ENCODE data around the gene KAT6B. TPM values are rescaled to one million over a fixed set of nuclear protein-coding genes. Genes with fewer than 3 reads are reported as not detected.

KAT6B gene
- total and polyA plus RNA-seq, 4 experiments from 2014 or later: 10.9 to 63.9 (median 52.4) TPM

- H3K27ac ChIP-seq (ENCODE audit: low read depth, low read length): no peak overlapping the region
- peaks cover 28 to 62% (median 47%) of the 10 kb centered on the region in 4 donors for H3K4me1 Mint-ChIP-seq
- no peak overlapping the region for H3K27ac Mint-ChIP-seq
- ChIA-PET POLR2A (ENCODE audit: partially characterized antibody) (no interaction called here), CTCF (ENCODE audit: partially characterized antibody) (no interaction called here)
- no peaks in the 10 kb centered on the region for H3K9me3 ChIP-seq (ENCODE audit: control insufficient read depth in 1 of 2, low read length in 2 of 2)
- peaks cover 13% of the 10 kb centered on the region for H3K4me1 ChIP-seq (ENCODE audit: insufficient read depth, low read length)
- intact Hi-C loops (cut with micrococcal nuclease): no loop called here
- H3K9me3 Mint-ChIP-seq: no peaks in the 10 kb centered on the region
- DNase-seq: no peak
- H3K4me3 ChIP-seq (ENCODE audit: low read length in 2 of 2): no peak overlapping the region
- no peaks in the 10 kb centered on the region for H3K27me3 ChIP-seq (ENCODE audit: insufficient read depth, low read length)
- H3K27me3 Mint-ChIP-seq: no peaks in the 10 kb centered on the region
- no peaks in the 10 kb centered on the region for H3K36me3 ChIP-seq (ENCODE audit: insufficient read depth, low read length)
- H3K36me3 Mint-ChIP-seq: peaks cover 0 to under 1% of the 10 kb centered on the region in 2 donors
- H3K4me3 Mint-ChIP-seq: no peak overlapping the region
Observed at GRCh38 chr10:74949034-74949832, 122.8 kb downstream of the KAT6B start.

- Histone ChIP-seq H3K36me3 (ENCODE audit: insufficient read depth, low read length) (no peaks in the 10 kb centered on the region), H3K4me3 (ENCODE audit: low read length in 2 of 2) (no peak overlapping the region), H3K27me3 (ENCODE audit: insufficient read depth, low read length) (no peaks in the 10 kb centered on the region), H3K27ac (ENCODE audit: low read depth, low read length) (no peak overlapping the region), H3K9me3 (ENCODE audit: control insufficient read depth in 1 of 2, low read length in 2 of 2) (no peaks in the 10 kb centered on the region), H3K4me1 (ENCODE audit: insufficient read depth, low read length) (peaks cover 13% of the 10 kb centered on the region)
- peak overlapping the region in 1 of 7 donors; percentile 25 for H3K27ac Mint-ChIP-seq
- intact Hi-C loops (cut with micrococcal nuclease): no loop called here
- CTCF ChIA-PET (ENCODE audit: partially characterized antibody): no interaction called here
- DNase-seq: no peak
- H3K4me3 Mint-ChIP-seq: no peak overlapping the region
- H3K27me3 Mint-ChIP-seq: no peaks in the 10 kb centered on the region
- H3K4me1 Mint-ChIP-seq: peaks cover 26 to 62% (median 49%) of the 10 kb centered on the region in 4 donors
- POLR2A ChIA-PET (ENCODE audit: partially characterized antibody): no interaction called here
- H3K9me3 Mint-ChIP-seq: no peaks in the 10 kb centered on the region
- H3K36me3 Mint-ChIP-seq: no peaks in the 10 kb centered on the region
Observed at GRCh38 chr10:74949843-74950765, 123.7 kb downstream of the KAT6B start.

DNA sequence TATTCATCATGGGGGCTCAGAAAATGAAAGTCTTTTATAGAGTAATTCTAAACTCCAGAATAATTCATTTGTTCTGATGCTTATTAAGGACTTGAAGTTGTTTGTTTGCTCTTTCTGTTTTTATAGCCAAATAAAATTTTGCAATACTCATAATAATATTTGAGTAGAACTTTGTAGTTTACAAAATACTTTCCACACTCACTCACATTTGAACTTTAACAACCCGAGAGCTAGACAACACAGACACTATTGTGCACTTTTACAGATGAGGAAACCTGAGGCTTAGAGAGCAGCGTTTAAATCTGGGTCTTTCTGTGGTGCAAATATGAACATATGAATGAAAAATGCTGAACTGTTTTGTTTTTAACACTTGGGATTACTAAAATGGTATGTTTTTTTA lies 126.8 kb downstream of the KAT6B start:
- peak overlapping the region in 2 of 7 donors; percentile 8 to 30 for H3K27ac Mint-ChIP-seq
- peaks cover 32 to 60% (median 43%) of the 10 kb centered on the region in 4 donors for H3K4me1 Mint-ChIP-seq
- CTCF ChIA-PET (ENCODE audit: partially characterized antibody): no interaction called here

DNA sequence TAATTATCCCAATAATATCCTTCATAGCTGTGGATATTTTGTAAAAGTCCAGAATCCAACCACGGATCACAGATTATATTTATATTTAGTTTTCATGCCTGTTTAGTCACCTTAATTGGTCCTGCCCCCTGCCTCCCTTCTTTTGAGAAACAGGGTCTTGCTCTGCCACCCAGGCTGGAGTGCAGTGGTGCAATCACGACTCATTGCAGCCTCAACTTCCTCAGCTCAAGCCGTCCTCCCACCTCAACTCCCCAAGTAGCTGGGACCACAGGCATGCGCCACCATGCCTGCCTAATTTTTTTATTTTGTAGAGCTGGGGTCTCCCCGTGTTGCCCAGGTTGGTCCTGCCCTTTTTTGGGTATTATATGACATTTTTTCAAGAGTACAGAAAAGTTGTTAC lies 129.4 kb downstream of the KAT6B start:
- Histone ChIP-seq H3K36me3 (ENCODE audit: insufficient read depth, low read length) (no peaks in the 10 kb centered on the region), H3K27ac (ENCODE audit: low read depth, low read length) (no peak overlapping the region), H3K9me3 (ENCODE audit: control insufficient read depth in 1 of 2, low read length in 2 of 2) (no peaks in the 10 kb centered on the region), H3K4me3 (ENCODE audit: low read length in 2 of 2) (no peak overlapping the region), H3K4me1 (ENCODE audit: insufficient read depth, low read length) (no peaks in the 10 kb centered on the region), H3K27me3 (ENCODE audit: insufficient read depth, low read length) (no peaks in the 10 kb centered on the region)
- CTCF ChIA-PET (ENCODE audit: partially characterized antibody): no interaction called here
- H3K27ac Mint-ChIP-seq: peak overlapping the region in 1 of 7 donors; percentile 44
- intact Hi-C loops (cut with micrococcal nuclease): no loop called here
- peaks cover 23 to 45% (median 33%) of the 10 kb centered on the region in 4 donors for H3K4me1 Mint-ChIP-seq
- no peaks in the 10 kb centered on the region for H3K9me3 Mint-ChIP-seq
- DNase-seq: no peak
- H3K36me3 Mint-ChIP-seq: peaks cover 2 to 3% of the 10 kb centered on the region in 2 donors
- POLR2A ChIA-PET (ENCODE audit: partially characterized antibody): no interaction called here
- no peaks in the 10 kb centered on the region for H3K27me3 Mint-ChIP-seq
- H3K4me3 Mint-ChIP-seq: no peak overlapping the region

More for the DNA sequence above, 126.8 kb downstream of the KAT6B start:
- POLR2A ChIA-PET (ENCODE audit: partially characterized antibody): no interaction called here
- intact Hi-C loops (cut with micrococcal nuclease): no loop called here
- Mint-ChIP-seq H3K4me3 (no peak overlapping the region), H3K36me3 (peaks cover 0 to 3% of the 10 kb centered on the region in 2 donors), H3K9me3 (no peaks in the 10 kb centered on the region), H3K27me3 (no peaks in the 10 kb centered on the region)
- no peaks in the 10 kb centered on the region for H3K9me3 ChIP-seq (ENCODE audit: control insufficient read depth in 1 of 2, low read length in 2 of 2)
- no peaks in the 10 kb centered on the region for H3K27me3 ChIP-seq (ENCODE audit: insufficient read depth, low read length)
- no peaks in the 10 kb centered on the region for H3K36me3 ChIP-seq (ENCODE audit: insufficient read depth, low read length)
- H3K4me3 ChIP-seq (ENCODE audit: low read length in 2 of 2): no peak overlapping the region
- H3K4me1 ChIP-seq (ENCODE audit: insufficient read depth, low read length): peaks cover 9% of the 10 kb centered on the region
- no peak for DNase-seq
- no peak overlapping the region for H3K27ac ChIP-seq (ENCODE audit: low read depth, low read length)

GRCh38 chr10:74956555-74957111 lies 130.2 kb downstream of the KAT6B start:
- H3K36me3 Mint-ChIP-seq: peaks cover 2 to 8% of the 10 kb centered on the region in 2 donors
- H3K4me3 ChIP-seq (ENCODE audit: low read length in 2 of 2): no peak overlapping the region
- CTCF ChIA-PET (ENCODE audit: partially characterized antibody): interaction anchor here (1.5 kb wide), 1 partner anchor 67 kb away, joined by 3 read pairs; no protein-coding TSS in a partner anchor
- H3K27me3 ChIP-seq (ENCODE audit: insufficient read depth, low read length): no peaks in the 10 kb centered on the region
- no peaks in the 10 kb centered on the region for H3K9me3 ChIP-seq (ENCODE audit: control insufficient read depth in 1 of 2, low read length in 2 of 2)
- H3K27ac ChIP-seq (ENCODE audit: low read depth, low read length): no peak overlapping the region
- POLR2A ChIA-PET (ENCODE audit: partially characterized antibody): no interaction called here
- no peaks in the 10 kb centered on the region for H3K9me3 Mint-ChIP-seq
- no peaks in the 10 kb centered on the region for H3K27me3 Mint-ChIP-seq
- intact Hi-C loops (cut with micrococcal nuclease): no loop called here
- H3K36me3 ChIP-seq (ENCODE audit: insufficient read depth, low read length): no peaks in the 10 kb centered on the region
- no peak overlapping the region for H3K4me3 Mint-ChIP-seq
- DNase-seq: no peak
- peaks cover 25 to 48% (median 36%) of the 10 kb centered on the region in 4 donors for H3K4me1 Mint-ChIP-seq
- H3K4me1 ChIP-seq (ENCODE audit: insufficient read depth, low read length): no peaks in the 10 kb centered on the region
- peak overlapping the region in 1 of 7 donors; percentile 13 for H3K27ac Mint-ChIP-seq

DNA sequence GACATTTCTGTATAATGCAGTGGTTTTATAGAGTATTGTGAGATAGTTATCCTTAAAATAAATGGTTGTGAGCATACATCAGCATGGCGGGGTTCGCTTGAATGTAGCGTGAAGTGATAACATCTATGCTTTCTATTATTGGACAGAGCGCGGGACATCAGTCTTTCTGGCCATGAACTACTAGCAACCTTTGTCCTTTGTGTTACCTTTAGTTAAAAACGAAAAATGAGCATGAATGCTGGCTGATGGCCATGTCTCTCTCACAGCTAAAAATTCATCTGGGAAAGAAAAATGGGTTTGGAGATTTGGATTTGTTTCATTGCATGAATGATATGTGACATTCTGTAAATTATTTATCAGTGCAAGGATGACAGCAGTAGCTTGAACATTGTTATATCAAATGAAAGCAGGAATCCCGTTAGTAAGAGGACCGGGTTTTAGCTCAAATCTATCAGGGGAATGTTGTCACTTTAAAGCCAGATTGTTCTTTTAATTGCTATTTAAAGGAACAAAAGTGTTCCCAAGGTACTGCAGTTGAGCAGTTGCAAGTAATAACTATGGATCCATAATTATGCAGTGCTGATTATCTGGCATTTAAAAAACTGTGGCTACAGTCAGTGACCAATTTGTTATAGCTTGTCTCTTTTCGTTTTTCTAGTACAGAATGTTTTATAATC lies 131.0 kb downstream of the KAT6B start:
- H3K27me3 ChIP-seq (ENCODE audit: insufficient read depth, low read length): no peaks in the 10 kb centered on the region
- no peaks in the 10 kb centered on the region for H3K27me3 Mint-ChIP-seq
- H3K27ac ChIP-seq (ENCODE audit: low read depth, low read length): no peak overlapping the region
- peak overlapping the region in 2 of 7 donors; percentile 46 to 56 for H3K27ac Mint-ChIP-seq
- no peak overlapping the region for H3K4me3 Mint-ChIP-seq
- peaks cover 21 to 42% (median 33%) of the 10 kb centered on the region in 4 donors for H3K4me1 Mint-ChIP-seq
- no peak for DNase-seq
- ChIA-PET POLR2A (ENCODE audit: partially characterized antibody) (interaction anchor here (0.6 kb wide), 1 partner anchor 229 kb away, joined by 3 read pairs; no protein-coding TSS in a partner anchor), CTCF (ENCODE audit: partially characterized antibody) (interaction anchor here (1.0 to 1.5 kb wide), 2 partner anchors 68 to 534 kb away, joined by 3 read pairs; no protein-coding TSS in a partner anchor)
- no peaks in the 10 kb centered on the region for H3K4me1 ChIP-seq (ENCODE audit: insufficient read depth, low read length)
- H3K9me3 Mint-ChIP-seq: no peaks in the 10 kb centered on the region
- no peaks in the 10 kb centered on the region for H3K36me3 ChIP-seq (ENCODE audit: insufficient read depth, low read length)
- H3K9me3 ChIP-seq (ENCODE audit: control insufficient read depth in 1 of 2, low read length in 2 of 2): no peaks in the 10 kb centered on the region
- intact Hi-C loops (cut with micrococcal nuclease): no loop called here
- no peak overlapping the region for H3K4me3 ChIP-seq (ENCODE audit: low read length in 2 of 2)
- H3K36me3 Mint-ChIP-seq: peaks cover 5 to 12% of the 10 kb centered on the region in 2 donors

Measured in CD4-positive, alpha-beta memory T cell (primary cell).